GM23248 (cell line): ENCODE data around the gene CYBRD1.

Experiments used
- EZH2 ChIP-seq: fragments of 200-600 bp; sonication (generic); IDR thresholded peaks from 2 replicates; pipeline ENCODE4 v1.6.1; 2018; ENCODE audit warnings: antibody characterized with exemption, mild to moderate bottlenecking; ENCODE audit not compliant: insufficient read depth, poor library complexity, severe bottlenecking
- EZH2phosphoT487 ChIP-seq: fragments of 200-600 bp; sonication (generic); IDR thresholded peaks from 2 replicates; pipeline ENCODE4 v1.6.1; 2018; ENCODE audit warnings: antibody characterized with exemption, moderate library complexity, mild to moderate bottlenecking, low read depth; ENCODE audit not compliant: insufficient read depth

DNA sequence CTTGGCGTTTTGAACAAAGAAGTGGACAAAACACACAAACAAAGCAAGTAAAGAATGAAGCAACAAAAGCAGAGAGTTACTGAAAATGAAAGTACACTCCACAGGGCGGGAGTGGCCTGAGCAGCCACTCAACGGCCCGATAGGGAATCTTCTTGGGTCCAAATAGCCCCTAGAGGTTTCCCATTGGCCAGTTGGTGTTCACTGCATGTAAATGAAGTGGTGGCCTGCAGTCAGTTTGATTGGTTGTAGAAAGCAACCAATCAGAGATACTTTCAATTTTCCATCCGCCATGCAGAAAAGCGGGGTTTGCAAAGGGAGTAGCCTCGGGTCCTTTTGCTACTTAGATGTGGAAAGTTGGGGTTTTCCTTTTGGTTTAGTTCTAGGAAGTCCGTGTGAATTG, 31.6 kb downstream of the CYBRD1 start:
- TF ChIP-seq EZH2 (no peak), EZH2phosphoT487 (no peak)
